Ovary (tissue), 3 donors: ENCODE data around the gene PTPRG.

Source experiments
- POLR2A ChIP-seq: fragments of 450-650 bp; IDR thresholded peaks from one replicate; pipeline ENCODE4 v1.6.1; 2017; ENCODE audit warnings: antibody characterized with exemption, mild to moderate bottlenecking, moderate library complexity
- TF ChIP-seq, protein P1 (sequence below), 3 donors: fragments of 450-650 bp in 2 of 3; fragments of 200-600 bp in 1 of 3; IDR thresholded peaks; one replicate each; pipeline versions ENCODE4 v1.5.1 to v1.8.0; 2016 to 2022; ENCODE audit warnings: antibody characterized with exemption in 3 of 3, mild to moderate bottlenecking in 1 of 3
- donor health status: DM: no; HTN: no; CAD: no.

DNA sequence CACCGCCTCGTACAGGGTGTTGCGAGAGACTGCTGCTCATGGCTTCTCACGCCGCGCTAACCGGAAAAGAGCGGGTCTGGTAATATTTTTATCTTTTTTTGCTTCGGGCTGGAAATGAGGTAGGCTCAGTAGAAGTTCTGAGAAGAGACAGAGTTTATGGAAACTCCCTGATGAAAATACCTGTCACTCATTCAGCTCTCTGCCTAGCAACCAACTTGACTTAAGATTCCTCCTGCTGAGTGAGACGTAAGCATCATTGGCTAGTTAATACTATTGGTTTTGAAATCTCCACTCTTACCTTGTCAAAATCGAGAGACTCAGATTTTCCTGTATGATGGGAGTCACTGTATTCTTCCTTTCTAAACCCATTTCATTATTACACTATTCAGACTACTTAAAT lies 181.7 kb downstream of the PTPRG start:
- no peak for TF ChIP-seq POLR2A
- TF ChIP-seq, protein P1, sequence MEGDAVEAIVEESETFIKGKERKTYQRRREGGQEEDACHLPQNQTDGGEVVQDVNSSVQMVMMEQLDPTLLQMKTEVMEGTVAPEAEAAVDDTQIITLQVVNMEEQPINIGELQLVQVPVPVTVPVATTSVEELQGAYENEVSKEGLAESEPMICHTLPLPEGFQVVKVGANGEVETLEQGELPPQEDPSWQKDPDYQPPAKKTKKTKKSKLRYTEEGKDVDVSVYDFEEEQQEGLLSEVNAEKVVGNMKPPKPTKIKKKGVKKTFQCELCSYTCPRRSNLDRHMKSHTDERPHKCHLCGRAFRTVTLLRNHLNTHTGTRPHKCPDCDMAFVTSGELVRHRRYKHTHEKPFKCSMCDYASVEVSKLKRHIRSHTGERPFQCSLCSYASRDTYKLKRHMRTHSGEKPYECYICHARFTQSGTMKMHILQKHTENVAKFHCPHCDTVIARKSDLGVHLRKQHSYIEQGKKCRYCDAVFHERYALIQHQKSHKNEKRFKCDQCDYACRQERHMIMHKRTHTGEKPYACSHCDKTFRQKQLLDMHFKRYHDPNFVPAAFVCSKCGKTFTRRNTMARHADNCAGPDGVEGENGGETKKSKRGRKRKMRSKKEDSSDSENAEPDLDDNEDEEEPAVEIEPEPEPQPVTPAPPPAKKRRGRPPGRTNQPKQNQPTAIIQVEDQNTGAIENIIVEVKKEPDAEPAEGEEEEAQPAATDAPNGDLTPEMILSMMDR (IDR thresholded peaks at IDR 0.05), result no peak
